Sigmoid colon (tissue), 7 donors: Measurements from ENCODE around the gene S100A7. TPM values are rescaled to one million over a fixed set of nuclear protein-coding genes. Genes with fewer than 3 reads are reported as not detected.
A peak's percentile ranks its signal among the peaks of the same experiment; 100 is the strongest.

Source experiments
- DNase-seq: peaks from one replicate; pipeline ENCODE4 v3.0.0-alpha.2; 2019
- H3K27ac ChIP-seq, 4 donors: fragments of 200-600 bp; sonication (generic); one replicate each; pipeline ENCODE4 v1.5.1; 2016 to 2019; ENCODE audit warnings: mild to moderate bottlenecking in 1 of 4
- H3K27me3 ChIP-seq, 3 donors: fragments of 200-600 bp; sonication (generic); one replicate each; pipeline ENCODE4 v1.5.1; 2019; ENCODE audit warnings: mild to moderate bottlenecking in 1 of 3
- H3K36me3 ChIP-seq, 4 donors: fragments of 200-600 bp; sonication (generic); one replicate each; pipeline ENCODE4 v1.5.1; 2016 to 2019
- H3K4me1 ChIP-seq, 4 donors: fragments of 200-600 bp; sonication (generic); one replicate each; pipeline ENCODE4 v1.5.1; 2017 to 2019
- H3K4me3 ChIP-seq, 4 donors: fragments of 200-600 bp; sonication (generic); one replicate each; pipeline ENCODE4 v1.5.1; 2017 to 2019; ENCODE audit warnings: mild to moderate bottlenecking in 2 of 4, moderate library complexity in 1 of 4
- H3K9me3 ChIP-seq, 4 donors: fragments of 200-600 bp in 3 of 4; sonication (generic) in 3 of 4; one replicate each; pipeline versions ENCODE4 v1.5.1 to v1.6.1; 2013 to 2019
- CTCF ChIP-seq, 4 experiments: fragments of 450-650 bp in 3 of 4; fragments of 200-600 bp in 1 of 4; IDR thresholded peaks; one replicate each; pipeline ENCODE4 v1.5.1; 2016 to 2019; ENCODE audit warnings: antibody characterized with exemption in 4 of 4, mild to moderate bottlenecking in 3 of 4, moderate library complexity in 2 of 4
- EP300 ChIP-seq, 4 donors: sonication (generic); formaldehyde crosslinking; IDR thresholded peaks; one replicate each; pipeline ENCODE4 v1.6.1; 2017; ENCODE audit warnings: antibody characterized with exemption in 4 of 4
- POLR2A ChIP-seq, 2 donors: fragments of 450-650 bp; IDR thresholded peaks; one replicate each; pipeline ENCODE4 v1.6.1; 2016; ENCODE audit warnings: antibody characterized with exemption in 2 of 2, mild to moderate bottlenecking in 2 of 2, moderate library complexity in 2 of 2
- POLR2AphosphoS5 ChIP-seq, 4 donors: sonication (generic); formaldehyde crosslinking; IDR thresholded peaks; one replicate each; pipeline ENCODE4 v1.6.1; 2017; ENCODE audit warnings: antibody characterized with exemption in 4 of 4
- WGBS, 2 donors: extraction: QIAGEN DNeasy Blood & Tissue Kit; methylation state at CpG; one replicate each; pipeline ENCODE4 v1.1.7; 2013; 5-methylcytosine and 5-hydroxymethylcytosine counted together
- intact Hi-C: fragments of 100-400 bp; cut with DNase I; formaldehyde crosslinking; loops from one replicate; pipeline ENCODE4 v1.15.1; 2023
- polyA plus RNA-seq, 3 donors: library from polyadenylated mRNA; stranded (reverse); fragments of 200-250 nt; gene quantifications; one replicate each; pipeline ENCODE4 v1.2.3, GENCODE V29; 2013
- total RNA-seq, 4 donors: library from RNA; depleted of rRNA; stranded (reverse); fragments of >200 nt; gene quantifications; one replicate each; pipeline ENCODE4 v1.1.0, GENCODE V29; 2016
- donor health status: healthy with polysubstance abuse.
- donor health status: Bipolar disorder and iron deficiency.
- donor health status: healthy.

The S100A7 gene
- total and polyA plus RNA-seq, 7 donors: not detected

- intact Hi-C loops: loop anchor here (1.0 to 5.0 kb wide), 2 partner anchors 33 to 143 kb away; partner anchors contain the start of gene S100A7
- no peak overlapping the region for H3K4me3 ChIP-seq
- H3K27ac ChIP-seq: no peak overlapping the region
- no peaks in the 10 kb centered on the region for H3K9me3 ChIP-seq
- DNase-seq: no peak
- peaks cover 0 to 32% (median 20%) of the 10 kb centered on the region in 4 donors for H3K4me1 ChIP-seq
- H3K27me3 ChIP-seq: no peaks in the 10 kb centered on the region
- WGBS, 2 donors: 51 to 69% methylated on average over 6 of the region's 6 CpGs
- H3K36me3 ChIP-seq: no peaks in the 10 kb centered on the region
- TF ChIP-seq CTCF (IDR thresholded peaks at IDR 0.05): no peak
- no peak for TF ChIP-seq POLR2A (IDR thresholded peaks at IDR 0.05)
- TF ChIP-seq POLR2AphosphoS5 (IDR thresholded peaks at IDR 0.05): no peak
- no peak for TF ChIP-seq EP300 (IDR thresholded peaks at IDR 0.05)
Measured at GRCh38 chr1:153495536-153495935, 35.1 kb upstream of the S100A7 start.

GRCh38 chr1:153494976-153495535 is 34.6 kb upstream of the S100A7 start:
- Histone ChIP-seq H3K9me3 (no peaks in the 10 kb centered on the region), H3K4me1 (peaks cover 0 to 37% (median 24%) of the 10 kb centered on the region in 4 donors), H3K36me3 (no peaks in the 10 kb centered on the region), H3K4me3 (no peak overlapping the region), H3K27ac (no peak overlapping the region), H3K27me3 (no peaks in the 10 kb centered on the region)
- intact Hi-C loops: loop anchor here (1.0 to 5.0 kb wide), 2 partner anchors 33 to 143 kb away; partner anchors contain the start of gene S100A7
- DNase-seq: peak; percentile 84
- WGBS, 2 donors: 37 to 39% methylated on average over 6 of the region's 6 CpGs
- no peak for TF ChIP-seq POLR2A (IDR thresholded peaks at IDR 0.05)
- TF ChIP-seq POLR2AphosphoS5 (IDR thresholded peaks at IDR 0.05): no peak
- no peak for TF ChIP-seq EP300 (IDR thresholded peaks at IDR 0.05)
- TF ChIP-seq CTCF (IDR thresholded peaks at IDR 0.05): peak; percentile 94 to 99 (median 96)

- Histone ChIP-seq H3K27ac (peak overlapping the region in 2 of 4 donors; percentile 11 to 50), H3K4me3 (no peak overlapping the region), H3K9me3 (no peaks in the 10 kb centered on the region), H3K36me3 (no peaks in the 10 kb centered on the region), H3K4me1 (peaks cover 0 to 52% (median 33%) of the 10 kb centered on the region in 4 donors), H3K27me3 (no peaks in the 10 kb centered on the region)
- intact Hi-C loops: no loop called here
- peak in 2 of 4 donors; percentile 46 to 55 for TF ChIP-seq POLR2AphosphoS5 (IDR thresholded peaks at IDR 0.05)
- TF ChIP-seq POLR2A (IDR thresholded peaks at IDR 0.05): no peak
- peak; percentile 68 for DNase-seq
- WGBS, 2 donors: 80 to 82% methylated on average over 6 of the region's 6 CpGs
Measured at GRCh38 chr1:153493343-153493960, 33.0 kb upstream of the S100A7 start.

- intact Hi-C loops: no loop called here
- 20 to 49% methylated on average over 12 of the region's 12 CpGs for WGBS, 2 donors
- H3K27ac ChIP-seq: peak overlapping the region; percentile 68 to 84 (median 70)
- peak in 1 of 4 donors; percentile 27 for TF ChIP-seq EP300 (IDR thresholded peaks at IDR 0.05)
- no peak for TF ChIP-seq POLR2A (IDR thresholded peaks at IDR 0.05)
- TF ChIP-seq POLR2AphosphoS5 (IDR thresholded peaks at IDR 0.05): peak in 3 of 4 donors; percentile 51 to 64 (median 63)
- TF ChIP-seq CTCF (IDR thresholded peaks at IDR 0.05): no peak
- H3K36me3 ChIP-seq: no peaks in the 10 kb centered on the region
- H3K9me3 ChIP-seq: no peaks in the 10 kb centered on the region
- H3K4me1 ChIP-seq: peaks cover 0 to 57% (median 37%) of the 10 kb centered on the region in 4 donors
- peak; percentile 95 for DNase-seq
- H3K27me3 ChIP-seq: no peaks in the 10 kb centered on the region
- no peak overlapping the region for H3K4me3 ChIP-seq
Measured at GRCh38 chr1:153490272-153491051, 30.0 kb upstream of the S100A7 start.

- 41 to 42% methylated on average over 4 of the region's 4 CpGs for WGBS, 2 donors
- no peaks in the 10 kb centered on the region for H3K9me3 ChIP-seq
- no peak overlapping the region for H3K4me3 ChIP-seq
- no peaks in the 10 kb centered on the region for H3K36me3 ChIP-seq
- TF ChIP-seq EP300 (IDR thresholded peaks at IDR 0.05): peak in 1 of 4 donors; percentile 85
- no peak for TF ChIP-seq POLR2A (IDR thresholded peaks at IDR 0.05)
- peak in 2 of 4 donors; percentile 30 to 84 for TF ChIP-seq POLR2AphosphoS5 (IDR thresholded peaks at IDR 0.05)
- TF ChIP-seq CTCF (IDR thresholded peaks at IDR 0.05): no peak
- peaks cover 0 to 43% (median 31%) of the 10 kb centered on the region in 4 donors for H3K4me1 ChIP-seq
- H3K27me3 ChIP-seq: no peaks in the 10 kb centered on the region
- H3K27ac ChIP-seq: peak overlapping the region in 3 of 4 donors; percentile 68 to 84 (median 72)
- intact Hi-C loops: no loop called here
- peak; percentile 87 for DNase-seq
Measured at GRCh38 chr1:153488731-153489130, 28.3 kb upstream of the S100A7 start.
